KBM-7 (cell line): ENCODE data around the gene PRKN.

Source experiments
- DNase-seq: peaks from one replicate; pipeline ENCODE4 v3.0.0-alpha.2; 2015
- in situ Hi-C: fragments of 300-500 bp; cut with MboI; formaldehyde crosslinking; loops from 2 replicates; pipeline ENCODE4 v1.14.3; 2020; ENCODE audit warnings: low sequenced_read_pairs, low pct_unique_long_range_greater_than_20kb, mixed read lengths

The PRKN gene

DNA sequence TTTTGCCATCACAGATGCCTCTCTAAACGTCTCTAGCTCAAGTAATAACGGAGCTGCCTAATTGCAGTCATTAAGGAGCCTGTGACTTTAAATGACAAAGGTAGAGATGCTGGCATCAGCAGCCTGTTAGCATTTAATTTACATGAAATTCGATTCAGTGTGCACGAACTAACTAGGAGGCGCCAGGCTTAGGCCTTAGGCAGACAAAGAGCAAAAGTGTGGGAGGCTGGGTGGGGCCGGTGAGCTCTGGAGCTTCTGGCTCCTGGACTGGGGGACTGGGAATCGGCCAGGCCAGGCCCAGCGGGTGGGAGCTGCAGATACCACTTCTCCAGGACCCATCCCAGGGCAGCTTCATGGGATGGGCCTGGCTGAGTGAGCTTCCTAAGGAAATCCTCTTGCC is 1283.7 kb downstream of the PRKN start:
- in situ Hi-C loops, result no loop called here
- no peak for DNase-seq

DNA sequence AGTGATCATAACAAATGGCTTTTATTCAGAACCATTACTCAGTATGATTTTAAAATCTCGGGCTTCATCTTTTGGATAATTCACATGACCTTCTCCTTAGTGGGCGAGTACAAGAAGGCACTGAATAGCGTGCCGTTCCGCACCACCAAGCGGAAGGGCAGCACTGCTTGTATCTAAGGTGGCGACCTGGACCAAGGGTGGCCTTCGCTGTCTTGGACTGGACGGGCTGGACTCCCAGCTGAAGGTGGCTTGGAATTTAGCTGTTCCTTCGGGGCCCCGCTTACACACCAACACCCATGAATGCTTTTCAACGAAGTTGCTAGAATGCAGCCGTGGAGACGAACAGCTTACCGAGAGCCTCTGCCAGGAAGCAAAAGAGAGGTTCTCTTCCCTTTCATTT is 1285.1 kb downstream of the PRKN start:
- in situ Hi-C loops, result no loop called here
- DNase-seq, result no peak

DNA sequence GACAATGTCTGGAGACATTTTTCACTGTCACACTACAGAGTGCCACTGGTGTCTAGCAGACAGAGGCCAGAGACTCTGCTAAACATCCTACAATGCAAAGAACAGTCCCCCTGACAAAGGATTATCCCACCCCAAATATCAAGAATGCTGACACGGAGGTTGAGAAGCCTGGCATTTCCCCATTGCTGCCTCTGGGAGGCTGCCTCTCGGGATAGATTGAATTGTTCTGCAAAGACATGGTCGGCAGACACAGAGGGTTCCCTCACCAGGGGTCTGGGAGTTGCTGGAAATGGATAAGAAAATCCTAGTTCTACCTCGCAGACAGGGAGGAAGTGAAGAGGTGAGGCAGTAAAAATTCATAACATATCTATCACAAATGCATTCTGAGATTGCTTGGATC is 1287.3 kb downstream of the PRKN start:
- in situ Hi-C loops, result no loop called here

DNA sequence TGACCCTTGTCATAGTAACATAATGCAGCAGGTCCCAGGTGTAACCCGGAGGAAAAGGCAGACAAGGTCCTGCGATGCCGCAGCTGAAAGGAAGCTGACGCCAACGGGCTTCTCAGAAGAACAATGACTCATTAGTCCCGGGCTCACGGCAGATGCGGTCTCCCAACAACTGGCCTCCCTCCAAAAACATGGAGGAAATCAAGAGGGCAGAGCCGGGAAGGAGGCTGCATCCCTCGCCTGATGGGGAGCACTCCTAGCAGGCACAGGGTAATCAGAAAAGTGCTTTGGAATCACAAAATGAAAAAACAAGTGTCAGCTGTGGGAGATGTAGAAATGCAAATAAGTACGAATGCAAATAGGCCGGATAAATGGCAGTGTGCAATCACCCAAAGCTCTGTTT is 1288.5 kb downstream of the PRKN start:
- in situ Hi-C loops, result no loop called here

More for the DNA sequence above, 1287.3 kb downstream of the PRKN start:
- no peak for DNase-seq

DNA sequence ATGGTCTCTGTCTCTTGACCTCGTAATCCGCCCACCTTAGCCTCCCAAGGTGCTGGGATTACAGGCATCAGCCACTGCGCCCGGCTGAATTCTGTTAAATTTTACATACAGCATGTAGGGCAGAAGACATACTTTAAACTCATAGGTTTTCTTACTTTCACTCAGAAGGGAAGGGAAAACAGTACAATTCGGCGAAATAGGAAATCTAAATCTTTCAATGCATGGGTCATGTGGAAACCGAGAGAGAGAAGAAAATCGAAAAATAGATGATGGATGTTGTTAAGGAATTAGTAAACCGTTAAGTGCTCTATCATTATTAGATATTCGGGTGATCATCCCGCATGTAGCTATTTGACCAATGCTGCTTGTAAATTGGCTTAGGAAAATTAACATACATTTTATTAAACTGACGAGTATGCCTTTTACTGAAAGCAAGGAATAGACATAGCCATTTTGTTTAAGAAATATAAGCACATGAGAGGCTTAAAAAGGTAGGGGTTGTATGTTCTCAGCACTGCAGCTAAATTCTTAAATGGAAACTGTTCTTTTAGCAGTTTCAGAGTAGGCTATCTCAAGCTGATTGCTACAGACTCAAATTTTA is 1289.0 kb downstream of the PRKN start:
- in situ Hi-C loops, result no loop called here
- no peak for DNase-seq

More for the DNA sequence above, 1288.5 kb downstream of the PRKN start:
- DNase-seq, result no peak

DNA sequence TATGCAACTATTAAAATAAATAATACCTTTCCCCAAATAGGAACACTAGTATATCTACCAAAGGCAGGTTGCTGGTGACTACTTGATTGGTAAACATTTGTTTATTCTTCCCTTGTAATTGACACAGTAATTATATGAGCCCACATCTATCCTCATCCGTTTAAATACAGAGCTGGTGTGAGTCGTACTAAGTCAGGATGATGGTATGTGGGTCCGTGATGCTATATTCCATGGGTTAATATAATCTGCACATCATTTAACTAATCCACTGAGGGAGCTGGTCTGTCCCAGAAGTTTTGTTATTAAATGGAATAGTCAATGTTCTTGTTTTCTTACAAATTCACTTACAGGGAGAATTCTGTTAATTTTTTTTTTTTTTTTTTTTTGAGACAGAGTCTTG is 1289.7 kb downstream of the PRKN start:
- in situ Hi-C loops, result no loop called here
- DNase-seq, result no peak

DNA sequence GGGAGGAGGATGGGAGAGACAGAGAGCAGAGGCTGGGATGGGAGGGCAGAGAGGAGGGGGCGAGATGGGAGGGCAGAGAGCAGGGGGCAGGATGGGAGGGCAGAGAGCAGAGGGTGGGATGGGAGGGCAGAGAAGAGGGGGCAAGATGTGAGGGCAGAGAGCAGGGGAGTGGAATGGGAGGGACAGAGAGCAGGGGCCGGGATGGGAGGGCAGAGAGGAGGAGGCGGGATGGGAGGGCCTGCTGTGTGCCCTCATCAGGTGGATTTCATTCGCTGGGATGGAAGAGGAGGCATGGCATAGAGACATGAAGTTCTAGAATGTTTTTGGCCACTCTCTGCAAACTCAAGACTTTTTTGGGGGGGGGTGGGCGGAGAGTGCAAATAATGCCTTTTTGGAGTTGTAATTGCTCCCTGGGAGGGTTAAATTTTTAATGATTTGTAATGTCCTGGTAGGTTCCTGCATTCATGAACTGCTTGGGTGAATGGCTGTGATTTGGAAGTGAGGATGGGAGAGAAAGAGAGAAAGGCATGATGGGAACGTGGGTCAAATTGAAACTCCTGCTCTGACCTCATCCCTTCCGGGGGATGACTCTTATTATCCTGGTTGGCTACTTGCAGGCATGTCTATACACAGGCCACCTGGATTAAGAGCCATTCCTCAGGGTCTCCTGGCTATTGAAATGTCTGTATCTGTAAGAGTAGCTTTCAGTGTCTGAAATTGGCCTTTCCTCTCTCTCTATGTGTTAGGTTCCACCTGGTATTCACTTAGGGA is 1291.3 kb downstream of the PRKN start:
- in situ Hi-C loops, result no loop called here
- no peak for DNase-seq

DNA sequence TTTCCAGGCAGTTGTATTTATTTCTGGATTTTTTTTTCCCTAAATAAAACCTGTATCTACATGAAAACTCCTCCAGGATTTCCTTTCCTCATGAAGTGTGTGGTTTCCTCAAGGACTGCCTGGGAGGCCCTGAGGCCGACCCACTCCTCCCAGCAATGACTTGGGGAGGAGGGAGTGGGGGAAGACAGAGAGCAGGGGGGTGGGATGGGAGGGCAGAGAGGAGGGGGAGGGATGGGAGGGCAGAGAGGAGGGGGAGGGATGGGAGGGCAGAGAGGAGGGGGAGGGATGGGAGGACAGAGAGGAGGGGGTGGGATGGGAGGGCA is 1291.9 kb downstream of the PRKN start:
- no peak for DNase-seq
- in situ Hi-C loops, result no loop called here

DNA sequence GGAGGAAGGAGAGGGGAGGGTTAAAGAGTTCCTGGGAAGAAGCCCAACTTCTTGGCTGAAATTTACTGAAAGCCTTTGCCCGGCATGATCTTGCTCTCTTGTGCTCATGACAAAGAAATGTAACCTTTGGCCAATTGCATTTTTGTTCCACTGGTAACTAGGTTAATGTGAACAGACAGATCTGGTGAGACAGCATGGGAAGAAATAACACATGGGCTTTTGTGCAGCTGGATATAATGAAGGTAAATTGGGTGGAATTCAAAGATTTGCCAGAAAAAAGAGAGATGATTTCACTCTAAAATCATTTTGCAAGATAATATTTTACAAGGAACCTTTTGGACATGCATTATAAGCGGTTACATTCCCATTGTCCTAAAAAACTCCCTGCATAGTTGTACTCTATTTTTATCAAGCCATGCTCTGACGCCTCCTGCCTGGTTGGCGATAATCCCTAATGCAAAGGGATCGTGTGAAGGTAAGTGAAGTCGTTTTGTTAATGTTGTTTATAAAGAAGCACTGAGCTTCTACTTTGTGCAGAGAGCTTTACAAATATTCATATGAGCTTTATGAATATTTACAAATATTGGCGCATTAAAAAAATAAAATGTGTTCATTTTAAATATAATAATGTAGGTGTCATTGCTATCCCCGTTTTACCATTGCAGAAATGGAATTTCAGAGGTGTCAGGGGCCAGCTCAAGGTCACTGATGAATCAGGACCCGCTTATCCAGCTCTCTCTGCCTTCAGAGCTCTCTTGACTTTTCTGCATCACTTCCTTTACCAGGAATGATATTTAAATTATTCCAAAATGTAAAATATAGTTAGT is 1292.4 kb downstream of the PRKN start:
- in situ Hi-C loops, result no loop called here

DNA sequence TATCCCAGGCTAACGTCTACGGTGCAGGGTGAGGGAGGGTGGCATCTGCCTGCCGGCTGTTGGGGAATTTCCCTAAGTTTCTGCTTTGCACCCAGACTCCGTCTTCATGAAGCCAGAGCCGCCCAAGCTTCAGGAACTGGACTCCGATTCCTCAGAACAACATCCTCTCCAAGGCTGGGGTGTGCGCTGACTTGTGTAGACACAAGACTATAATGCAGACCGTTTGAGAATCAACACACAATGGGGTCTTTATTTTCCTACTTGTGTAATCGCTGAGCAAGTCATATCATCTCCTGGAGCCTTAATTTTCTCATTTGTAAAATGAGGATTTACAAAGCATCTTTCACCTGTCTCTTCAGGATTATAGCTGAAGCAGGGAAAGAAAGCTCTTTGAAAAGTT is 1293.2 kb downstream of the PRKN start:
- DNase-seq, result no peak
- in situ Hi-C loops, result no loop called here

More for the DNA sequence above, 1292.4 kb downstream of the PRKN start:
- DNase-seq, result no peak

DNA sequence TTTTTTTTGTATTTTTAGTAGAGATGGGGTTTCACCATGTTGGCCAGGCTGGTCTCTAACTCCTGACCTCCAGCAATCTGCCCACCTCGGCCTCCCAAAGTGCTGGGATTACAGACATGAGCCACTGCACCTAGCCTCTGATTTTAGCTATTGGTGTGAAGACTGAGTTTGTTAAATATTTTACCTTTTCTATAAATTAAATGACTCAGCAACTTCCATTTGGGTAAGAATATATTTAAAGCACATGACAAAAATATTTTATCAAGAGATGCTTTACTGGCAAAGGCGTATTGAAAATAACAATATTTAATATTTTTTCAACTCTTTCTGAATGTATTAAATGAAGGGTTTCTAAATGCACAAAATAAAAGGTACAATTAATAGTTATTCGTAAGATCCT is 1295.0 kb downstream of the PRKN start:
- in situ Hi-C loops, result no loop called here
- DNase-seq, result no peak

DNA sequence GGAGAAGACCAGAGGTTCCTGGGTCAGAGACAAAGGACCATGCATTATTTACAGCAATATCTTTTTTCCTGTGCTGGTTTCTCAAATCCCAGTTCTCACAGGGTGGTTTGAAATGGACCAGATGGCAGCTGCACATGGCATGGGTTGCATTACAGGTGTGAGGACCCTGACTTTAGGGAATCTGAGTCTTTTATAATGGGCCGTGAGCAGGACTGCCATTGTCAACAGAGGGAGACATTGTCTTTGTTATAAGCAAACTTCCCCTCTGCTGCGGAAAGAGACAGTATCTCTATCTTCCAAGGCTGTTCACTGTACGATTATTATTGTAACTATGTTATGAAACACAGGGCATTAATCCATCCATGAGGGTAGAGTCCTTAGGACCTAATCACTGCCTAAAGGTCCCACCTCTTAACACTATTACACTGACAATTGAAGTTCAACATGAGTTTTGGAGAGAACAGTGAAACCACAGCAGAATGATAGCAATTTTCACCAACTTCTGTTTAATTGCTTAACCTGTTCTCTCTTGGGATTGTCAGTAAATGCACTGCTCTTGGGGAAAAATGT is 1297.6 kb downstream of the PRKN start:
- DNase-seq, result no peak
- in situ Hi-C loops, result no loop called here

DNA sequence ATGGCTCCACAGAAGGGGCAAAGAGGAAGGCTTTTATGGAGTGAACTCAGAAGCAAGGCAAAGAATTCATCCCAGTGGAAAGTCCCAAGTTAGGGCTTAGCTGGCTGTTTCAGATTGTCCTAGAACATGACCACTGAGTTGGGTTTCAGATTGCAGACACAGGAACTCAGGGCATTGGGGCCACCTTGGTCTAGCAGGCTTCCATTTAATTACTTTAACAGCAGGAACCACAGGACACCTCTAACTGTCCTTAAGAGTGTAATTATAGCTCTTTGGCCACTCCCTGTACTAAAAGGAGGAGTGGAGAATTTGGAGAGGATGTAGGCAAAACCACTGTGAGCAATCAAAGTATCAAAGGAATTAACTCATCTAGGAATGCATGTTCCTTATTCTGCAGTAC is 1303.1 kb downstream of the PRKN start:
- DNase-seq, result no peak
- in situ Hi-C loops, result loop anchor here (25.0 kb wide), 1 partner anchor 213 kb away; no protein-coding TSS in a partner anchor

DNA sequence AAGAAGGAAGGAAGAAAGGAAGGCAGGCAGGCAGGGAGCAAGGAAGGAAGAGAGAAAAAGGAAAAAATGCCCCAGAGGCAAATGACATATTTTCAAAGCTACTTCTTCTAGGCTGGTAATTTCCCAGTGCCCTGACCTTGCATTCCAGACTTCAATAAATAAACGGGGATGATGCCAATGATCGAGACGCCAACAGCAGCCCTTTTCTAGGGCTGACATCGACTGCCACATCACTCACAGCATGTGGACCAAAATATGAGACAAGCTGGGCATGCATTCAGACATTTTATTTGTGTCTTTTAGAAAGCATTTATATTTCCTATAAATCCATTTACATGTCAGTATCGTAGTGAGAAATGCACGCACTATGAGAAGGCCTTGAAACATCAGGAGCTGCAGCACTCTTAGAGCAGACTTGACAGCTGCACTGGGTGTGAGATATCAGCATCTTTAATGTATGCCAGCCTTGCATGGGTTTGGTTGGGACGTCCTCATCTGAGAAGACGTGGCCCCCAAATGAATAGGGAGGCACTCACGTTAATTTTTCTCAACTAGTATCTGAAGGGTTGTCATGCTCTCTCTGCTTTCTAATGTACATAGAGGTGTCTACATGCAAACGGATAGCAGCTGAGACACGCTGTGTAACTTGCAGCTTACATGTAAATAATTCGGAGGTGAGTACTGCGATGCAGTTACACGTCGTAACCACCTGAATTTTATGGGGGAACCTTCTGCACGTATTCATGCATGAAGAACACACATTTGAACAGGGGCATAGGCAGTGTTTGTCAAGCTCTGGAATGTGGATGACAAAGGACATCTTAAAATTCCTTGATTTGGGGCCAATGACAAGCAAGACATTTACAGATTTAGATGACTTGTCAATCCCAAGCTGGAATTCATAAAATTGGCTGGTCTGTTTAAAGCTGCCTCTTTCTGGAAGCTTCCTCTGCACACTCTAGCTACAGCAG is 1304.6 kb downstream of the PRKN start:
- in situ Hi-C loops, result loop anchor here (25.0 kb wide), 1 partner anchor 214 kb away; no protein-coding TSS in a partner anchor
- DNase-seq, result no peak

DNA sequence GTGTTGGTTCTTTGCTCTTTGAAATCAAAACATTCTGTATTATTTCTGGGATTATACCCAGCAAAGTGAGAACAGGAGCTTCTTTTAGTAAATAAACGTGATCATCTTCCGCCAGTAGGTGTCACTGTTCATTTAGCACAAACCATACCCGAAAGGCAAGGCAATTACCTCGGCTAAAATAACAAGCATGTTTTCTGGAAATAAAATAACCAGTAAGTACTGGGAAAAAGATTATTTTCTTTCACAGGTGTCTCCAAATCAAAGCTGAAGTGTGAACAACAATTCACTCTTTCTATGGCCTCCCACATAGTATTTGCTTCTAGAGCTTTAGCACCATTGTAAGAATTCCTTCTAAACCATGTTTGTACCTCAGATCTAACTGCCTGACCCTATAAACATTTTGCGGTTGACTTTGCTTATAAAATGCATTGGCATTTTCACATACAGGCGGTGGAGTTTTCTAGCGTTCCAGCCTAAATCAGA is 1309.1 kb downstream of the PRKN start:
- in situ Hi-C loops, result loop anchor here (25.0 kb wide), 1 partner anchor 219 kb away; no protein-coding TSS in a partner anchor
- peak; percentile 61 for DNase-seq

DNA sequence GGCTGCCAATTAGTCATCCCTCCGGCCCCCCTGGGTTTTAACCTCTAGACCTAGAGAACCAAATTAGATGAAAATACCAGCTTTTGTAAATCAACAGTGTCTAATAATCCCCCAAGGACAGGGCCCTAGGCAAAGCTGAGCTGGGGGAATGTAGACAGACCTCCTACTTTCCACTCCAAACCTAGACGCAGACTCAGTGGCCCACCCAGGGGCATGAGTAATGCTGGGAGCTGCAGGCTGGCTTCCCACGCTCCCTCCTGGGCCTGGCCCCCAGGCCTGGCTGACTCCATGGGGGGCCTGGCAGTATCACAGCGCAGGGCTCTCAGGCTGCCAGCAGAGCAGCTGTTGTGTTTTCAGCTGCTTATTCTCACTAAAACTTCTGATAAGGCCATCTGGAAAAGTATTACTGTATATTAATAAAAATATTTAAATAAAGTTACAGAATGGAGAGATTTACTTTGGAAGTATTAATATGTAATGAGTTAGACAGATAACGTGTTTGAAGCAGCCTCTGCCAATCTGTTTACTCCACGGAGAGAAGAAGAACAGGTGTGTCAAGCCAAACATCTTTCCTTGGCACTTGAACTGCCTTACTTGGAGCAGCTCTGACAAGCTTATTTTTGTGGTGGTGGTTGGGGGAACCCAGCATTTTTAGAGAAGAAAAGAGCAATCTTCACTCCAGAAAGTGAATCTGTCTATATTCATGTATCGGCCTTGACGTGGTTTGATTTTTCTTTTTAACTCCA is 1309.7 kb downstream of the PRKN start:
- in situ Hi-C loops, result loop anchor here (25.0 kb wide), 1 partner anchor 219 kb away; no protein-coding TSS in a partner anchor
- DNase-seq, result no peak

DNA sequence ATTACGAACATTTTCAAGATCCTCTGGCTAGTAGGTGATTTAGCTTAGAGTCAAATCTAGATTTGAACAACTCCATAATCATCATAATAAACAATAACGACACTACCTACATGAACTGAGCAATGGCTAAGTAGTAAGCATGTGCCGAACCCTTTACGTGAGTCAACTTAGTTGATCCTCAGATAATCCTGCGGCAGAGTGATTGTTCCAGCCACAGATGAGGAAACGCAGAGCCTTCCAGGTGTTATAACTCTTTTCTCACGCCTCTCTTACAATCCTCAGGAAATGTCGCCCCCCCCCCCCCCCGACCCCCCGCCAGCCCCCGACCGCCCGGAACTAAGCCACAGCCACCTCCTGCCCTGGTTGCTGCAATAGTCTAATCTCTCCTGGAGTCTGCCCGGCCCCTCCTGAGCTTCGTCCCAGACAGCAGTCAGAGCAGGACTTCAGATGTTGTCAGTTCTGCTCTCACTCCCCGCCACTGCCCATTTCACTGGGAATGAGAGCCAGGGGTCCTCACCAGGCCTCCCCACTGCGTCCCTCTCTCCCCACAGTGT is 1312.2 kb downstream of the PRKN start:
- no peak for DNase-seq
- in situ Hi-C loops, result loop anchor here (25.0 kb wide), 1 partner anchor 222 kb away; no protein-coding TSS in a partner anchor
